DOHH2 (cell line): ENCODE data around the gene CERS2.

Experiments
- H3F3A ChIP-seq: fragments of 200-600 bp; sonication (generic), shearing (Covaris generic); 2 replicates; pipeline ENCODE4 v1.6.0; 2016; ENCODE audit warnings: antibody characterized with exemption, mild to moderate bottlenecking; ENCODE audit not compliant: control insufficient read depth, insufficient read depth
- H3K27ac ChIP-seq: fragments of 200-600 bp; sonication (generic); 2 replicates; pipeline ENCODE4 v1.5.1; 2014; ENCODE audit warnings: low read depth, mild to moderate bottlenecking, low read length, moderate library complexity
- H3K27me3 ChIP-seq: fragments of 200-600 bp; sonication (generic); 2 replicates; pipeline ENCODE4 v1.6.1; 2014; ENCODE audit warnings: mild to moderate bottlenecking, low read length, mixed read lengths; ENCODE audit not compliant: control insufficient read depth
- H3K36me3 ChIP-seq: fragments of 200-600 bp; sonication (generic); 2 replicates; pipeline ENCODE4 v1.6.1; 2014; ENCODE audit warnings: mild to moderate bottlenecking, low read length, moderate library complexity, mixed read lengths; ENCODE audit not compliant: control insufficient read depth
- H3K4me1 ChIP-seq: fragments of 200-600 bp; sonication (generic); 2 replicates; pipeline ENCODE4 v1.6.1; 2014; ENCODE audit warnings: mild to moderate bottlenecking, low read length, mixed read lengths; ENCODE audit not compliant: control insufficient read depth
- H3K4me2 ChIP-seq: fragments of 200-600 bp; sonication (generic); 2 replicates; pipeline ENCODE4 v1.6.0; 2014; ENCODE audit warnings: mild to moderate bottlenecking, low read length, moderate library complexity
- H3K4me3 ChIP-seq: fragments of 200-600 bp; sonication (generic); 2 replicates; pipeline ENCODE4 v1.5.1; 2014; ENCODE audit warnings: mild to moderate bottlenecking, low read length, mixed read lengths
- H3K79me2 ChIP-seq: fragments of 200-600 bp; sonication (generic); 2 replicates; pipeline ENCODE4 v1.6.1; 2014; ENCODE audit warnings: mild to moderate bottlenecking, low read length, mixed read lengths; ENCODE audit not compliant: control insufficient read depth
- H3K9me2 ChIP-seq: fragments of 200-600 bp; sonication (generic); replicated peaks from 2 replicates; pipeline ENCODE4 v1.6.1; 2014; ENCODE audit warnings: mild to moderate bottlenecking, low read length, mixed read lengths; ENCODE audit not compliant: control insufficient read depth
- H3K9me3 ChIP-seq: fragments of 200-600 bp; sonication (generic); 2 replicates; pipeline ENCODE4 v1.6.1; 2014; ENCODE audit warnings: antibody characterized with exemption, low read length, mixed read lengths; ENCODE audit not compliant: control insufficient read depth, insufficient read depth
- H4K20me1 ChIP-seq: fragments of 200-600 bp; sonication (generic); 2 replicates; pipeline ENCODE4 v1.6.0; 2014; ENCODE audit warnings: low read depth, mild to moderate bottlenecking, antibody characterized with exemption, low read length, moderate library complexity; ENCODE audit not compliant: control insufficient read depth, insufficient read depth
- CTCF ChIP-seq: fragments of 200-600 bp; sonication (generic); IDR thresholded peaks from one replicate; pipeline ENCODE4 v1.5.1; 2014; ENCODE audit warnings: antibody characterized with exemption, mild to moderate bottlenecking, low read depth, low read length; ENCODE audit not compliant: poor library complexity, severe bottlenecking
- EZH2phosphoT487 ChIP-seq: fragments of 200-600 bp; sonication (generic); IDR thresholded peaks from 2 replicates; pipeline ENCODE4 v1.6.1; 2017; ENCODE audit warnings: borderline replicate concordance, mild to moderate bottlenecking, antibody characterized with exemption, low read length, moderate library complexity, mixed read lengths

Gene CERS2, protein sequence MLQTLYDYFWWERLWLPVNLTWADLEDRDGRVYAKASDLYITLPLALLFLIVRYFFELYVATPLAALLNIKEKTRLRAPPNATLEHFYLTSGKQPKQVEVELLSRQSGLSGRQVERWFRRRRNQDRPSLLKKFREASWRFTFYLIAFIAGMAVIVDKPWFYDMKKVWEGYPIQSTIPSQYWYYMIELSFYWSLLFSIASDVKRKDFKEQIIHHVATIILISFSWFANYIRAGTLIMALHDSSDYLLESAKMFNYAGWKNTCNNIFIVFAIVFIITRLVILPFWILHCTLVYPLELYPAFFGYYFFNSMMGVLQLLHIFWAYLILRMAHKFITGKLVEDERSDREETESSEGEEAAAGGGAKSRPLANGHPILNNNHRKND

DNA sequence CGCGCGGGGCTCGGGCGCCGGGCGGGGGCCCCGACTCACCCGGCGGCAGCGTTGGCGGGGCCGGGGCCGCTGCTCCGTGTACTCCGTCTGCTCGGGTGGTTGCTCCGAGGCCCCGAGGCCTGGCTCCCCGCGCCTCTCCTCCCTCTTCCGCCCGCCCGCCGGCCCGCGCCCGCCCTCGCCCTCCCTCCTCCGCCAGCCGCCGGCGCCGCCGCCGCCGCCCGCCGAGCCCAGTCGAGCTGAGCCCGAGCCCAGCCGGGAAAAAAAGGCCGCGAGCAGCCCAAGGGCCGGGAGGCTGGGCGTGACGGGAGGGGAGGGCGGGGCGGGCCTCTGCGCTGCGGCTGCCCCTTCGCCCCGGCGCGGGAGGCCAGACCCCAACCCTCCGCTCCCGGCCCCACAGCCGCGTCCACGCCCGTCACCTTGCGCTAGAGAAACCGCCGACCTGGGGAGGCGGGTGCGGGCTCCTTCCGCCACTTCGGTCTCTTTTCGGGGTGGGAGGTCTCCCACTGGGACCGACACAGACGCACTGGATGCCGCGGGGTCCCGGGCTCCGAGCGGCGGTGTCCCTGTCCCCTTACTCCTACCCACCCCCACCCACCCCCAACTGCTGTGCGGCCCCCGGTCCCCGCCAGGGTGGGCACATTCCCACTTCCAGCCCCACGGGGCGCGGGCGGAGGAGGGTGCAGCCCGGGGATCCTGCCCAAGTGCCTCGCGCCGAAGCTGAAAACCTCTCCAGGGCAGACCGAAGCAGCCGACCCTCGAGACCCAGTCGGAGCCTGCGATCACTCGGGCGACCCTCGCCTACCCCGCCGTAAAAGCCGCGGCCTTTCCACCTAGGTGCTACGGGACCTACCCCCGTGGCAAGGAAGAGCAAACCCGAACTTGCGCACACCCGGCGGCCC lies at the start of gene CERS2:
CERS2 (minus strand) TSS at position 256 of the 899 bp plus-strand sequence. CDS start 5,745 bp downstream, outside the sequence.
- Histone ChIP-seq H3K79me2 (peaks cover 57% of the 10 kb centered on the region), H4K20me1 (0 out of 2 replicates have a peak, but pooled peaks cover 3% of the 10 kb centered on the region), H3K27ac (peak within 1 kb of the TSS; percentile 50), H3K4me2 (peak within 1 kb of the TSS; percentile 90), H3K36me3 (peaks cover 33% of the 10 kb centered on the region), H3K4me1 (peaks cover 63% of the 10 kb centered on the region), H3K27me3 (no peaks in the 10 kb centered on the region), H3K9me2 (no peaks in the 10 kb centered on the region), H3K9me3 (no peaks in the 10 kb centered on the region), H3F3A (peaks cover 9% of the 10 kb centered on the region), H3K4me3 (peak within 1 kb of the TSS; percentile 90)
- TF ChIP-seq CTCF: no peak
- no peak for TF ChIP-seq EZH2phosphoT487

DNA sequence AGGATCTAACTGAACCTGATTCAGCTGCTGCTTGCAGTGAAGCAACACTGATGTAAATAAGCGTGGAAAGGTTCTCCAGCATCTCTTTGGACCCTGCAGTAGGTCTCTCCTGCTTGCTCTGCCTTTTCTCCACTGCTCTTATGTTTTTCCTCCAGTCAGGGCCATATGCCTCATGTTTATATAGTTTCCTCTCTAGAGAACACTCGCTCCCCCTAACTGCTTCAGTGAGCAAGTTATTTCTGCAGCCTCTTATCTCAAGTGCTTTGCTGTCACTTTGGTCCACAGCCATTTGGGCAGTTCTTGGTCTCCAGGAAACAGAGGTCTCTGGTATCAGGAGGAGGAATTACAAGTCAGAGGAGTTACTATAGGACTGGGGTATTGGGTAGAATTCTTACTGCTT lies 38.9 kb upstream of the CERS2 start:
- Histone ChIP-seq H3K79me2 (peaks cover 22% of the 10 kb centered on the region), H3F3A (no peaks in the 10 kb centered on the region; the same call in 1 of the 2 replicates), H3K27me3 (no peaks in the 10 kb centered on the region), H3K4me3 (no peak overlapping the region), H3K36me3 (peaks cover 6% of the 10 kb centered on the region), H4K20me1 (no peaks in the 10 kb centered on the region), H3K9me3 (no peaks in the 10 kb centered on the region), H3K4me2 (no peak overlapping the region), H3K4me1 (peaks cover 10% of the 10 kb centered on the region), H3K9me2 (no peaks in the 10 kb centered on the region), H3K27ac (no peak overlapping the region)
- TF ChIP-seq EZH2phosphoT487 (no peak), CTCF (no peak)

DNA sequence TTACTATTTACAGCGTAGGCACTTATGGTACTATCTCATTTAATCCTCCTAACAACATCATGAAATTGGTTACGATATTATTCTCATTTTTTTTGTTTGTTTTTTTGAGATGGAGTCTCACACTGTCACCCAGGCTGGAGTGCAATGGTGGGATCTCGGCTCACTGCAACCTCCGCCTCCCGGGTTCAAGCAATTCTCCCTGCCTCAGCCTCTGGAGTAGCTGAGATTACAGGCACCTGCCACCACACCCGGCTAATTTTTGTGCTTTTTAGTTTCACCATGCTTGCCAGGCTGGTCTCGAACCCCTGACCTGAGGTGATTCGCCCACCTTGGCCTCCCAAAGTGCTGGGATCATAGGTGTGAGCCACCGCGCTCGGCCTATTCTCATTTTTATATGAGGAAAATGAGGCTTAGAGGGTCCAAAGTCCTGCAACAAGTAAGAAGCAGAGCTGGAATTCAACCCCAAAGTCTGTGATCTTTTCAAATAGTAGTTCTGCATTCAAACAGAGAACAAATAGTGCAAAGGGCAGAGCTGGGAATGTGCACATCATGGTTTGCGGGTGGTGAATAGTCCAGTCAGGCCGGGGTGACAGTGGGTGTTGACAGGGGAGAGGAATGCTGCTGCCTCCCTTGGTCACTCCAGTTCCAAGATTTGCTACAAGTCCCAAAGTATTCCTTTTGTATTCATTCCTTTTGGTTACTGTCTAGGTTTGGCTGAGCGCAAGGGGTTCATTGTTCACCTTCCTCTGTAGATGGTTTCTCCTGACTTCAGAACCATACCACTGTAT lies 38.2 kb upstream of the CERS2 start:
- Histone ChIP-seq H4K20me1 (no peaks in the 10 kb centered on the region), H3K4me2 (no peak overlapping the region), H3K4me1 (peaks cover 12% of the 10 kb centered on the region), H3K9me2 (no peaks in the 10 kb centered on the region), H3F3A (peaks cover under 1% of the 10 kb centered on the region), H3K36me3 (peaks cover 3% of the 10 kb centered on the region; the same call in 1 of the 2 replicates), H3K27me3 (no peaks in the 10 kb centered on the region), H3K4me3 (no peak overlapping the region), H3K27ac (no peak overlapping the region), H3K79me2 (peaks cover 24% of the 10 kb centered on the region), H3K9me3 (no peaks in the 10 kb centered on the region)
- TF ChIP-seq CTCF (no peak), EZH2phosphoT487 (no peak)
